GM12878 (cell line): Measurements from ENCODE around the gene CELSR1.

Experiments used
- CTCF ChIP-seq, 3 experiments: IDR thresholded peaks in 2 of 3; conservative IDR thresholded peaks in 1 of 3; 2 replicates each; pipeline ENCODE4 v1.5.1; 2011; ENCODE audit warnings: low read depth in 3 of 3, low read length in 3 of 3, mild to moderate bottlenecking in 3 of 3, control low read depth in 2 of 3, moderate library complexity in 2 of 3, inconsistent platforms in 1 of 3, mixed read lengths in 1 of 3; ENCODE audit not compliant: control insufficient read depth in 2 of 3, insufficient read depth in 1 of 3; ENCODE audit errors: extremely low read depth in 1 of 3
- EZH2 ChIP-seq: IDR thresholded peaks from 2 replicates; pipeline ENCODE4 v1.6.1; 2012; ENCODE audit warnings: low read depth, mild to moderate bottlenecking, control low read depth, inconsistent platforms, low read length, borderline replicate concordance; ENCODE audit not compliant: control insufficient read depth
- TF ChIP-seq, protein P1 (sequence below): fragments of 450-650 bp; IDR thresholded peaks from 2 replicates; pipeline ENCODE4 v1.6.1; 2017; ENCODE audit warnings: mild to moderate bottlenecking, moderate library complexity

DNA sequence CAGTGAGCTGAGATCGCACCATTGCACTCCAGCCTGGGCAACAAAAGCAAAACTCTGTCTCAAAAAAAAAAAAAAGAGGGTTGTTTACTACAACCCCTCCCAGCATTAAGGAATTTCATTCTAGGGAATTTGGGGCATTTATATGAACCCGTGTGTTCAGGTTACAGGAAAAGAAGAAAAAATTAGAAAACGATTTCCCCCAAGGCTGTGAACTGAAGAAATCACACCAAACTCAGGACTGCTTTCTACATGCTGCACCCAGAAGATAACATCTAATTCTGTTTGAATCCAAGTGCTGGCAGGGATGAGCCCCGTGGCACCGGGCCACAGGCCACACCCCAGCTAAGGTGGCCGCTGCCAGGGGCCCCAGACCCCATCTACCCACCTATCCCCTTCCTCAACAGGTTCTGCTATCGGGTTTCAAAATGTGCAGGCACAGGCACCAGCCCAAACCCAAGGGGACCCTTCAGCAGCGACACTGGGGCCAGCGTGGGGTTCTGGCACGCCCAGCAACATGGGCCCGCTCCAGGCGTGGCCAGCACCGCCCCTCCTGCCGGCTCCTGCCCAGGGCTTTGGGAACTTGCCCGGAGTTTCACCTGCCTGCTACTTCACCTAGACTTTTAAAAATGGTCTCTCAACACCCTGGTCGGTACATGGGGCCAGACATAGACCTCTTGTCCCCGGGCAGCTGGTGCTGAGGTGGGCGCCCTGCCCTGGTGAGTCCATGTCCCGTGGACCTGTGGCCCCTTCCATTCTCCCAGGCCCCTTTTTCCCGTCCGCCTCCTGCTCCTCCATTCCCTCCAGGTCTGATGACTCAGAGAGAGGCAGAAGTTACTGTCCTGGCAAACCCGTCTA lies 11.8 kb downstream of the CELSR1 start:
- no peak for TF ChIP-seq CTCF (IDR thresholded peaks at IDR 0.05 in 2 of 3, conservative IDR thresholded peaks at IDR 0.05 in 1 of 3; ENCODE audit: control insufficient read depth in 2 of 3, extremely low read depth in 1 of 3, insufficient read depth in 1 of 3, low read depth in 3 of 3, low read length in 3 of 3)
- no peak for TF ChIP-seq EZH2
- TF ChIP-seq, protein P1, sequence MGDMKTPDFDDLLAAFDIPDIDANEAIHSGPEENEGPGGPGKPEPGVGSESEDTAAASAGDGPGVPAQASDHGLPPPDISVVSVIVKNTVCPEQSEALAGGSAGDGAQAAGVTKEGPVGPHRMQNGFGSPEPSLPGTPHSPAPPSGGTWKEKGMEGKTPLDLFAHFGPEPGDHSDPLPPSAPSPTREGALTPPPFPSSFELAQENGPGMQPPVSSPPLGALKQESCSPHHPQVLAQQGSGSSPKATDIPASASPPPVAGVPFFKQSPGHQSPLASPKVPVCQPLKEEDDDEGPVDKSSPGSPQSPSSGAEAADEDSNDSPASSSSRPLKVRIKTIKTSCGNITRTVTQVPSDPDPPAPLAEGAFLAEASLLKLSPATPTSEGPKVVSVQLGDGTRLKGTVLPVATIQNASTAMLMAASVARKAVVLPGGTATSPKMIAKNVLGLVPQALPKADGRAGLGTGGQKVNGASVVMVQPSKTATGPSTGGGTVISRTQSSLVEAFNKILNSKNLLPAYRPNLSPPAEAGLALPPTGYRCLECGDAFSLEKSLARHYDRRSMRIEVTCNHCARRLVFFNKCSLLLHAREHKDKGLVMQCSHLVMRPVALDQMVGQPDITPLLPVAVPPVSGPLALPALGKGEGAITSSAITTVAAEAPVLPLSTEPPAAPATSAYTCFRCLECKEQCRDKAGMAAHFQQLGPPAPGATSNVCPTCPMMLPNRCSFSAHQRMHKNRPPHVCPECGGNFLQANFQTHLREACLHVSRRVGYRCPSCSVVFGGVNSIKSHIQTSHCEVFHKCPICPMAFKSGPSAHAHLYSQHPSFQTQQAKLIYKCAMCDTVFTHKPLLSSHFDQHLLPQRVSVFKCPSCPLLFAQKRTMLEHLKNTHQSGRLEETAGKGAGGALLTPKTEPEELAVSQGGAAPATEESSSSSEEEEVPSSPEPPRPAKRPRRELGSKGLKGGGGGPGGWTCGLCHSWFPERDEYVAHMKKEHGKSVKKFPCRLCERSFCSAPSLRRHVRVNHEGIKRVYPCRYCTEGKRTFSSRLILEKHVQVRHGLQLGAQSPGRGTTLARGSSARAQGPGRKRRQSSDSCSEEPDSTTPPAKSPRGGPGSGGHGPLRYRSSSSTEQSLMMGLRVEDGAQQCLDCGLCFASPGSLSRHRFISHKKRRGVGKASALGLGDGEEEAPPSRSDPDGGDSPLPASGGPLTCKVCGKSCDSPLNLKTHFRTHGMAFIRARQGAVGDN: no peak
